Endothelial cell (in vitro differentiated cells): ENCODE data around the gene GABRA5. TPM values are rescaled to one million over a fixed set of nuclear protein-coding genes. Genes with fewer than 3 reads are reported as not detected.

Experiments used
- DNase-seq: peaks from one replicate; pipeline ENCODE4 v3.0.0; 2021; ENCODE audit warnings: low spot score
- H3K27ac Mint-ChIP-seq: one replicate; pipeline ENCODE4 v1.8.0; 2021; ENCODE audit warnings: mixed read lengths, inconsistent platforms; ENCODE audit not compliant: unreplicated experiment
- H3K27me3 Mint-ChIP-seq: one replicate; pipeline ENCODE4 v1.8.0; 2021; ENCODE audit warnings: mild to moderate bottlenecking, moderate library complexity, mixed read lengths, inconsistent platforms; ENCODE audit not compliant: unreplicated experiment
- H3K36me3 Mint-ChIP-seq: one replicate; pipeline ENCODE4 v1.8.0; 2021; ENCODE audit warnings: mild to moderate bottlenecking, low read depth, mixed read lengths, inconsistent platforms; ENCODE audit not compliant: unreplicated experiment
- H3K4me1 Mint-ChIP-seq: one replicate; pipeline ENCODE4 v1.8.0; 2021; ENCODE audit warnings: mild to moderate bottlenecking, mixed read lengths, inconsistent platforms; ENCODE audit not compliant: unreplicated experiment
- H3K4me3 Mint-ChIP-seq: one replicate; pipeline ENCODE4 v1.8.0; 2021; ENCODE audit warnings: mild to moderate bottlenecking, mixed read lengths, inconsistent platforms; ENCODE audit not compliant: unreplicated experiment
- H3K9me3 Mint-ChIP-seq: one replicate; pipeline ENCODE4 v1.8.0; 2021; ENCODE audit warnings: mixed read lengths, inconsistent platforms; ENCODE audit not compliant: unreplicated experiment
- CTCF ChIP-seq: fragments of 200-600 bp; sonication (generic); IDR thresholded peaks from one replicate; pipeline ENCODE4 v1.5.0; 2021; ENCODE audit warnings: antibody characterized with exemption; ENCODE audit not compliant: unreplicated experiment
- total RNA-seq: library from RNA; stranded (reverse); fragmentation: NEBNext Ultra II Directional; extraction: Animal tissue kit (Norgen Biotek cat#: 25700); gene quantifications from one replicate; pipeline ENCODE4 v1.2.1, GENCODE V29; 2021; ENCODE audit not compliant: unreplicated experiment

The GABRA5 gene
- total RNA-seq, 1 donor from 2014 or later = 0.72 TPM

DNA sequence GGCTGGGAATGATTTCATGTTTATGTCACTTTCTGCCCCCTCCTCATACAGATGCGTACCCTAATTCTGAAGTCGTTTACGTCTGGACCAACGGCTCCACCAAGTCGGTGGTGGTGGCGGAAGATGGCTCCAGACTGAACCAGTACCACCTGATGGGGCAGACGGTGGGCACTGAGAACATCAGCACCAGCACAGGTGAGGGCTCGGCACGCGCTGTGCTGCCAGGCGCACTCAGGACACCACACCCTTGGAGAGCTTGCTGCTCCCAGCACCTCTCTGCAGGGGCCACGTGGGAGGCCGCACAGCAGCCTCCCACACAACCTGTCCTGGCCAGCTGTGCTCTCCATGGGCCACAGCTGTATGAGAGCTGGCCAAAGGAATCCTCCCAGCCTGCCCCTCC, 70.3 kb downstream of the GABRA5 start:
- Mint-ChIP-seq H3K9me3 (no peaks in the 10 kb centered on the region), H3K4me3 (no peak overlapping the region), H3K27ac (no peak overlapping the region), H3K36me3 (no peaks in the 10 kb centered on the region), H3K27me3 (peaks cover 4% of the 10 kb centered on the region), H3K4me1 (no peaks in the 10 kb centered on the region)
- no peak for DNase-seq
- TF ChIP-seq CTCF = no peak

DNA sequence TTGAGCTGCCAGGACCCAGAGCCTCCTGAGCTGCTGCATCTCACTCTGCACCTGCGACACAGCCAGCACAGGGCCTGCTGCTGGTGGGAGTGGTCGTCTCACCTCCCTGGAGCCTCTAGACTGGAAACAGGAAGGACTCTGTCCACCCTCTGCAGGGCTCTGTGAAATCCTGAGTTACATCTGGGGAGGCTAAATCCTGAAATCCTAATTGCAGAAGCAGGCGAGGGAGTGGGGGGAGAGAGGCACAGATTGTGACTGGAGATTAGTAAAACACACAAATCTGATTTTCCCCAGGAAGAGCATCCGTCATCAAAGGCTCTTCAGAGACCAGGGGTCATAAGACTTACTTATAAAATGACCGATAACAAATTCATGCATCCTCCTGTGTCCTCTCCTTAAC, 72.5 kb downstream of the GABRA5 start:
- no peak for DNase-seq
- H3K27me3 Mint-ChIP-seq = peaks cover 6% of the 10 kb centered on the region
- no peak overlapping the region for H3K27ac Mint-ChIP-seq
- no peak overlapping the region for H3K4me3 Mint-ChIP-seq
- no peaks in the 10 kb centered on the region for H3K36me3 Mint-ChIP-seq
- TF ChIP-seq CTCF = no peak
- no peaks in the 10 kb centered on the region for H3K4me1 Mint-ChIP-seq
- no peaks in the 10 kb centered on the region for H3K9me3 Mint-ChIP-seq

GRCh38 chr15:26941489-26941888, 74.6 kb downstream of the GABRA5 start:
- H3K36me3 Mint-ChIP-seq = no peaks in the 10 kb centered on the region
- no peaks in the 10 kb centered on the region for H3K4me1 Mint-ChIP-seq
- H3K27me3 Mint-ChIP-seq = peaks cover 4% of the 10 kb centered on the region
- TF ChIP-seq CTCF = no peak
- H3K4me3 Mint-ChIP-seq = no peak overlapping the region
- no peaks in the 10 kb centered on the region for H3K9me3 Mint-ChIP-seq
- no peak overlapping the region for H3K27ac Mint-ChIP-seq
- no peak for DNase-seq

DNA sequence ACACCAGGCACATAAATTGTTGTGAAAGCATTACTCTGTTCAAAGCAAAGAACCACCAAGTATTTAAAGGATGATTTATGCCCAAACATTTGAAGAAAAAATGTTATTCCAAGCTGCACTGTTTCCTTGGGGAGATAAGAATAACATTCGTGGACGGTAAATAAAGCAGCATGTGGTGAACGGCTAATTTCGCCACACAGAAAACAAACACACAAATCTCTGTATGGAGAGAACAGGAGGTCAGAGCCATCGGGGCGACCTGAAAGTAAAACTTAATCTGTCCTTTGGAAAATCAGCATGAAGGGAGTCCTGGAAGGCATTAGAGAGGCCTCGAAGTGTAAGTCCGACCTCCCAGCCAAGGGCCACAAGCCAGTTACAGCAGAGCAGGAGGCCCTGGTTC, 77.0 kb downstream of the GABRA5 start:
- DNase-seq = no peak
- Mint-ChIP-seq H3K27me3 (peaks cover 3% of the 10 kb centered on the region), H3K4me3 (no peak overlapping the region), H3K4me1 (no peaks in the 10 kb centered on the region), H3K9me3 (no peaks in the 10 kb centered on the region), H3K36me3 (no peaks in the 10 kb centered on the region), H3K27ac (no peak overlapping the region)
- no peak for TF ChIP-seq CTCF

GRCh38 chr15:26945046-26945445, 78.2 kb downstream of the GABRA5 start:
- no peak for TF ChIP-seq CTCF
- Mint-ChIP-seq H3K4me1 (no peaks in the 10 kb centered on the region), H3K4me3 (no peak overlapping the region), H3K27ac (no peak overlapping the region), H3K27me3 (peaks cover 2% of the 10 kb centered on the region), H3K9me3 (no peaks in the 10 kb centered on the region), H3K36me3 (no peaks in the 10 kb centered on the region)
- no peak for DNase-seq
